Measurements from ENCODE around the gene CXCL11. TPM values are rescaled to one million over a fixed set of nuclear protein-coding genes. Genes with fewer than 3 reads are reported as not detected.

CXCL11 gene
- total RNA-seq, 1 experiment from 2014 or later, result not detected

- no peak for TF ChIP-seq CTCF (IDR thresholded peaks at IDR 0.05; ENCODE audit: insufficient read depth in 1 of 2, low read depth in 1 of 2, low read length in 1 of 2, severe bottlenecking in 1 of 2, unreplicated experiment in 1 of 2)
- Mint-ChIP-seq H3K4me3 (ENCODE audit: unreplicated experiment) (peak within 1 kb of the TSS; percentile 7), H3K27me3 (ENCODE audit: insufficient read depth, unreplicated experiment) (no peaks in the 10 kb centered on the region), H3K4me1 (ENCODE audit: low read depth, unreplicated experiment) (peaks cover 20% of the 10 kb centered on the region), H3K9me3 (ENCODE audit: unreplicated experiment) (peaks cover 17% of the 10 kb centered on the region), H3K27ac (ENCODE audit: unreplicated experiment) (peak within 1 kb of the TSS; percentile 54), H3K36me3 (ENCODE audit: insufficient read depth, unreplicated experiment) (no peaks in the 10 kb centered on the region)
- BruUV-seq (replicated peaks), result no TSS peak
- intact Hi-C loops (cut with micrococcal nuclease; ENCODE audit: unreplicated experiment), result no loop called here
- Histone ChIP-seq H3K36me3 (ENCODE audit: control insufficient read depth, insufficient read depth, low read length) (no peaks in the 10 kb centered on the region), H3K27me3 (replicated peaks; ENCODE audit: control insufficient read depth, insufficient read depth, low read length) (no peaks in the 10 kb centered on the region), H3K4me1 (peaks cover 30% of the 10 kb centered on the region), H3K4me3 (ENCODE audit: low read depth, low read length) (no peak within 1 kb of the TSS), H3K9me3 (no peaks in the 10 kb centered on the region)
- ChIA-PET CTCF (no interaction called here), POLR2A (interaction anchor here (1.1 kb wide), 1 partner anchor 16 kb away, joined by 3 read pairs; the partner anchor contains the start of gene SDAD1)
- DNase-seq, result peak in 1 of 2 experiments; percentile 15
These were observed 28.6 kb downstream of the CXCL11 start, which contains the start of gene CXCL9 for GRCh38 chr4:76007089-76007862. Gene CXCL9, minus strand, starts transcription at chr4:76007509. Its CDS starts 60 bp downstream, at chr4:76007449.

- Mint-ChIP-seq H3K27ac (ENCODE audit: unreplicated experiment) (no peak overlapping the region), H3K4me1 (ENCODE audit: low read depth, unreplicated experiment) (peaks cover 17% of the 10 kb centered on the region), H3K4me3 (ENCODE audit: unreplicated experiment) (no peak overlapping the region), H3K9me3 (ENCODE audit: unreplicated experiment) (peaks cover 19% of the 10 kb centered on the region), H3K27me3 (ENCODE audit: insufficient read depth, unreplicated experiment) (no peaks in the 10 kb centered on the region), H3K36me3 (ENCODE audit: insufficient read depth, unreplicated experiment) (no peaks in the 10 kb centered on the region)
- Histone ChIP-seq H3K4me1 (peaks cover 42% of the 10 kb centered on the region), H3K4me3 (ENCODE audit: low read depth, low read length) (no peak overlapping the region), H3K27me3 (replicated peaks; ENCODE audit: control insufficient read depth, insufficient read depth, low read length) (no peaks in the 10 kb centered on the region), H3K36me3 (ENCODE audit: control insufficient read depth, insufficient read depth, low read length) (no peaks in the 10 kb centered on the region), H3K9me3 (no peaks in the 10 kb centered on the region)
- TF ChIP-seq CTCF (IDR thresholded peaks at IDR 0.05; ENCODE audit: insufficient read depth in 1 of 2, low read depth in 1 of 2, low read length in 1 of 2, severe bottlenecking in 1 of 2, unreplicated experiment in 1 of 2), result no peak
- ChIA-PET CTCF (no interaction called here), POLR2A (interaction anchor here (0.6 kb wide), 1 partner anchor 284 kb away, joined by 3 read pairs; no protein-coding TSS in a partner anchor)
- DNase-seq, result no peak
- no TSS peak for BruUV-seq (replicated peaks)
- intact Hi-C loops (cut with micrococcal nuclease; ENCODE audit: unreplicated experiment), result no loop called here
These were observed 32.2 kb downstream of the CXCL11 start for GRCh38 chr4:76003620-76004019.

- ChIA-PET CTCF (no interaction called here), POLR2A (no interaction called here)
- intact Hi-C loops (cut with micrococcal nuclease; ENCODE audit: unreplicated experiment), result no loop called here
- Mint-ChIP-seq H3K4me3 (ENCODE audit: unreplicated experiment) (no peak overlapping the region), H3K9me3 (ENCODE audit: unreplicated experiment) (peaks cover 19% of the 10 kb centered on the region), H3K36me3 (ENCODE audit: insufficient read depth, unreplicated experiment) (no peaks in the 10 kb centered on the region), H3K4me1 (ENCODE audit: low read depth, unreplicated experiment) (peaks cover 17% of the 10 kb centered on the region), H3K27me3 (ENCODE audit: insufficient read depth, unreplicated experiment) (no peaks in the 10 kb centered on the region), H3K27ac (ENCODE audit: unreplicated experiment) (peak overlapping the region; percentile 51)
- no TSS peak for BruUV-seq (replicated peaks)
- H3K36me3 ChIP-seq (ENCODE audit: control insufficient read depth, insufficient read depth, low read length), result no peaks in the 10 kb centered on the region
- DNase-seq, result no peak
- no peaks in the 10 kb centered on the region for H3K27me3 ChIP-seq (replicated peaks; ENCODE audit: control insufficient read depth, insufficient read depth, low read length)
- no peaks in the 10 kb centered on the region for H3K9me3 ChIP-seq
- H3K4me3 ChIP-seq (ENCODE audit: low read depth, low read length), result no peak overlapping the region
- H3K4me1 ChIP-seq, result peaks cover 39% of the 10 kb centered on the region
- no peak for TF ChIP-seq CTCF (IDR thresholded peaks at IDR 0.05; ENCODE audit: insufficient read depth in 1 of 2, low read depth in 1 of 2, low read length in 1 of 2, severe bottlenecking in 1 of 2, unreplicated experiment in 1 of 2)
These were observed 32.8 kb downstream of the CXCL11 start for GRCh38 chr4:76003035-76003434.

Data from Caco-2 (cell line).